Measurements from ENCODE around the gene RIMBP2.
A peak's percentile ranks its signal among the peaks of the same experiment; 100 is the strongest.

The RIMBP2 gene

GRCh38 chr12:130514149-130514551 lies 201.9 kb downstream of the RIMBP2 start:
- peak; percentile 85 for DNase-seq

GRCh38 chr12:130513556-130513955 lies 202.5 kb downstream of the RIMBP2 start:
- H3K56ac ChIP-seq (ENCODE audit: low read length) = no peak overlapping the region
- H3K27ac ChIP-seq (ENCODE audit: low read depth, low read length) = no peak overlapping the region
- no peaks in the 10 kb centered on the region for H3K79me1 ChIP-seq (ENCODE audit: low read length)
- peaks cover 4% of the 10 kb centered on the region for H3K4me1 ChIP-seq (ENCODE audit: control insufficient read depth, low read depth, low read length)
- no peak overlapping the region for H2BK120ac ChIP-seq (ENCODE audit: low read depth, low read length)
- no peak overlapping the region for H2BK5ac ChIP-seq (ENCODE audit: low read length)
- no CpG with 5 or more reads among the region's 2 CpGs for WGBS (ENCODE audit: extremely low coverage, insufficient coverage, low lambda C conversion rate)
- no peak overlapping the region for H4K8ac ChIP-seq (ENCODE audit: low read depth, low read length)
- H3K79me2 ChIP-seq (ENCODE audit: control insufficient read depth, insufficient read depth, low read length) = no peaks in the 10 kb centered on the region
- H4K5ac ChIP-seq (ENCODE audit: low read length) = no peak overlapping the region
- no peak overlapping the region for H3K23ac ChIP-seq (ENCODE audit: low read length)
- no peak overlapping the region for H3K9ac ChIP-seq (ENCODE audit: low read length)
- H2AK5ac ChIP-seq (ENCODE audit: low read length) = no peak overlapping the region
- no peak overlapping the region for H3K4me3 ChIP-seq (ENCODE audit: low read length)
- no peaks in the 10 kb centered on the region for H3K27me3 ChIP-seq (ENCODE audit: insufficient read depth, low read length, poor library complexity)
- H3K18ac ChIP-seq (ENCODE audit: low read length) = no peak overlapping the region
- H3K36me3 ChIP-seq (ENCODE audit: control insufficient read depth, insufficient read depth, low read length) = no peaks in the 10 kb centered on the region
- H3K4ac ChIP-seq (ENCODE audit: low read depth, low read length) = no peak overlapping the region
- no peak overlapping the region for H3K4me2 ChIP-seq (ENCODE audit: low read length)
- no peak for DNase-seq
- no peak overlapping the region for H2BK15ac ChIP-seq (replicated peaks; ENCODE audit: low read depth)

More at GRCh38 chr12:130514149-130514551, 201.9 kb downstream of the RIMBP2 start:
- Histone ChIP-seq H3K4me3 (ENCODE audit: low read length) (no peak overlapping the region), H3K79me1 (ENCODE audit: low read length) (no peaks in the 10 kb centered on the region), H3K4me2 (ENCODE audit: low read length) (no peak overlapping the region), H3K79me2 (ENCODE audit: control insufficient read depth, insufficient read depth, low read length) (no peaks in the 10 kb centered on the region), H4K8ac (ENCODE audit: low read depth, low read length) (no peak overlapping the region), H3K23ac (ENCODE audit: low read length) (no peak overlapping the region), H2BK120ac (ENCODE audit: low read depth, low read length) (no peak overlapping the region), H3K18ac (ENCODE audit: low read length) (no peak overlapping the region), H3K27ac (ENCODE audit: low read depth, low read length) (peak overlapping the region; percentile 39), H2BK5ac (ENCODE audit: low read length) (no peak overlapping the region), H2AK5ac (ENCODE audit: low read length) (no peak overlapping the region), H4K5ac (ENCODE audit: low read length) (no peak overlapping the region), H3K9ac (ENCODE audit: low read length) (peak overlapping the region; percentile 48), H2BK15ac (replicated peaks; ENCODE audit: low read depth) (no peak overlapping the region), H3K4me1 (ENCODE audit: control insufficient read depth, low read depth, low read length) (peaks cover 4% of the 10 kb centered on the region), H3K36me3 (ENCODE audit: control insufficient read depth, insufficient read depth, low read length) (no peaks in the 10 kb centered on the region), H3K27me3 (ENCODE audit: insufficient read depth, low read length, poor library complexity) (no peaks in the 10 kb centered on the region), H3K56ac (ENCODE audit: low read length) (peak overlapping the region; percentile 45), H3K4ac (ENCODE audit: low read depth, low read length) (no peak overlapping the region)
- WGBS (ENCODE audit: extremely low coverage, insufficient coverage, low lambda C conversion rate) = no CpG with 5 or more reads among the region's 5 CpGs

GRCh38 chr12:130511285-130511684 lies 204.8 kb downstream of the RIMBP2 start:
- Histone ChIP-seq H3K9ac (ENCODE audit: low read length) (no peak overlapping the region), H2AK5ac (ENCODE audit: low read length) (no peak overlapping the region), H2BK120ac (ENCODE audit: low read depth, low read length) (no peak overlapping the region), H3K79me2 (ENCODE audit: control insufficient read depth, insufficient read depth, low read length) (no peaks in the 10 kb centered on the region), H3K4ac (ENCODE audit: low read depth, low read length) (no peak overlapping the region), H3K36me3 (ENCODE audit: control insufficient read depth, insufficient read depth, low read length) (no peaks in the 10 kb centered on the region), H3K79me1 (ENCODE audit: low read length) (no peaks in the 10 kb centered on the region), H3K27me3 (ENCODE audit: insufficient read depth, low read length, poor library complexity) (no peaks in the 10 kb centered on the region), H3K18ac (ENCODE audit: low read length) (no peak overlapping the region), H4K5ac (ENCODE audit: low read length) (no peak overlapping the region), H3K4me1 (ENCODE audit: control insufficient read depth, low read depth, low read length) (peaks cover 4% of the 10 kb centered on the region), H2BK15ac (replicated peaks; ENCODE audit: low read depth) (no peak overlapping the region), H3K23ac (ENCODE audit: low read length) (peak overlapping the region; percentile 24), H3K27ac (ENCODE audit: low read depth, low read length) (no peak overlapping the region), H3K4me3 (ENCODE audit: low read length) (no peak overlapping the region), H3K4me2 (ENCODE audit: low read length) (no peak overlapping the region), H4K8ac (ENCODE audit: low read depth, low read length) (no peak overlapping the region), H2BK5ac (ENCODE audit: low read length) (no peak overlapping the region), H3K56ac (ENCODE audit: low read length) (no peak overlapping the region)
- no peak for DNase-seq
- WGBS (ENCODE audit: extremely low coverage, insufficient coverage, low lambda C conversion rate) = no CpG with 5 or more reads among the region's 12 CpGs

- DNase-seq = no peak
- no peak overlapping the region for H3K56ac ChIP-seq (ENCODE audit: low read length)
- no peak overlapping the region for H3K4me3 ChIP-seq (ENCODE audit: low read length)
- H3K18ac ChIP-seq (ENCODE audit: low read length) = no peak overlapping the region
- H3K79me2 ChIP-seq (ENCODE audit: control insufficient read depth, insufficient read depth, low read length) = no peaks in the 10 kb centered on the region
- H2AK5ac ChIP-seq (ENCODE audit: low read length) = no peak overlapping the region
- H2BK15ac ChIP-seq (replicated peaks; ENCODE audit: low read depth) = no peak overlapping the region
- H3K36me3 ChIP-seq (ENCODE audit: control insufficient read depth, insufficient read depth, low read length) = no peaks in the 10 kb centered on the region
- H3K27me3 ChIP-seq (ENCODE audit: insufficient read depth, low read length, poor library complexity) = no peaks in the 10 kb centered on the region
- H3K9ac ChIP-seq (ENCODE audit: low read length) = no peak overlapping the region
- H3K4me2 ChIP-seq (ENCODE audit: low read length) = no peak overlapping the region
- H4K8ac ChIP-seq (ENCODE audit: low read depth, low read length) = no peak overlapping the region
- WGBS (ENCODE audit: extremely low coverage, insufficient coverage, low lambda C conversion rate) = no CpG with 5 or more reads among the region's 5 CpGs
- H4K5ac ChIP-seq (ENCODE audit: low read length) = no peak overlapping the region
- H2BK5ac ChIP-seq (ENCODE audit: low read length) = no peak overlapping the region
- H3K4me1 ChIP-seq (ENCODE audit: control insufficient read depth, low read depth, low read length) = peaks cover 4% of the 10 kb centered on the region
- no peaks in the 10 kb centered on the region for H3K79me1 ChIP-seq (ENCODE audit: low read length)
- no peak overlapping the region for H3K27ac ChIP-seq (ENCODE audit: low read depth, low read length)
- no peak overlapping the region for H3K4ac ChIP-seq (ENCODE audit: low read depth, low read length)
- H2BK120ac ChIP-seq (ENCODE audit: low read depth, low read length) = no peak overlapping the region
- H3K23ac ChIP-seq (ENCODE audit: low read length) = no peak overlapping the region
Measured at GRCh38 chr12:130509454-130509853, 206.6 kb downstream of the RIMBP2 start.

- Histone ChIP-seq H3K4ac (ENCODE audit: low read depth, low read length) (no peak overlapping the region), H3K79me1 (ENCODE audit: low read length) (no peaks in the 10 kb centered on the region), H2AK5ac (ENCODE audit: low read length) (no peak overlapping the region), H2BK5ac (ENCODE audit: low read length) (no peak overlapping the region), H3K23ac (ENCODE audit: low read length) (no peak overlapping the region), H2BK120ac (ENCODE audit: low read depth, low read length) (no peak overlapping the region), H3K36me3 (ENCODE audit: control insufficient read depth, insufficient read depth, low read length) (no peaks in the 10 kb centered on the region), H3K4me3 (ENCODE audit: low read length) (no peak overlapping the region), H3K4me1 (ENCODE audit: control insufficient read depth, low read depth, low read length) (peaks cover 4% of the 10 kb centered on the region), H3K79me2 (ENCODE audit: control insufficient read depth, insufficient read depth, low read length) (no peaks in the 10 kb centered on the region), H3K18ac (ENCODE audit: low read length) (no peak overlapping the region), H3K27ac (ENCODE audit: low read depth, low read length) (no peak overlapping the region), H4K8ac (ENCODE audit: low read depth, low read length) (no peak overlapping the region), H3K56ac (ENCODE audit: low read length) (no peak overlapping the region), H3K4me2 (ENCODE audit: low read length) (no peak overlapping the region), H2BK15ac (replicated peaks; ENCODE audit: low read depth) (no peak overlapping the region), H3K27me3 (ENCODE audit: insufficient read depth, low read length, poor library complexity) (no peaks in the 10 kb centered on the region), H4K5ac (ENCODE audit: low read length) (no peak overlapping the region), H3K9ac (ENCODE audit: low read length) (no peak overlapping the region)
- no CpG with 5 or more reads among the region's 6 CpGs for WGBS (ENCODE audit: extremely low coverage, insufficient coverage, low lambda C conversion rate)
- no peak for DNase-seq
Measured at GRCh38 chr12:130508847-130509246, 207.3 kb downstream of the RIMBP2 start.

GRCh38 chr12:130508318-130508717 lies 207.8 kb downstream of the RIMBP2 start:
- no CpG with 5 or more reads among the region's 5 CpGs for WGBS (ENCODE audit: extremely low coverage, insufficient coverage, low lambda C conversion rate)
- no peak overlapping the region for H2BK120ac ChIP-seq (ENCODE audit: low read depth, low read length)
- H3K56ac ChIP-seq (ENCODE audit: low read length) = no peak overlapping the region
- H3K9ac ChIP-seq (ENCODE audit: low read length) = no peak overlapping the region
- H3K27ac ChIP-seq (ENCODE audit: low read depth, low read length) = no peak overlapping the region
- DNase-seq = no peak
- H3K36me3 ChIP-seq (ENCODE audit: control insufficient read depth, insufficient read depth, low read length) = no peaks in the 10 kb centered on the region
- H3K4me3 ChIP-seq (ENCODE audit: low read length) = no peak overlapping the region
- no peak overlapping the region for H3K4ac ChIP-seq (ENCODE audit: low read depth, low read length)
- H3K4me1 ChIP-seq (ENCODE audit: control insufficient read depth, low read depth, low read length) = peaks cover 1% of the 10 kb centered on the region
- no peak overlapping the region for H3K23ac ChIP-seq (ENCODE audit: low read length)
- H3K79me2 ChIP-seq (ENCODE audit: control insufficient read depth, insufficient read depth, low read length) = no peaks in the 10 kb centered on the region
- no peak overlapping the region for H4K5ac ChIP-seq (ENCODE audit: low read length)
- no peak overlapping the region for H2BK5ac ChIP-seq (ENCODE audit: low read length)
- H2BK15ac ChIP-seq (replicated peaks; ENCODE audit: low read depth) = no peak overlapping the region
- no peak overlapping the region for H2AK5ac ChIP-seq (ENCODE audit: low read length)
- H3K27me3 ChIP-seq (ENCODE audit: insufficient read depth, low read length, poor library complexity) = no peaks in the 10 kb centered on the region
- no peak overlapping the region for H4K8ac ChIP-seq (ENCODE audit: low read depth, low read length)
- H3K18ac ChIP-seq (ENCODE audit: low read length) = no peak overlapping the region
- no peak overlapping the region for H3K4me2 ChIP-seq (ENCODE audit: low read length)
- H3K79me1 ChIP-seq (ENCODE audit: low read length) = no peaks in the 10 kb centered on the region

All from mesendoderm (in vitro differentiated cells).